Upper lobe of left lung (tissue), 6 donors: ENCODE results near the gene NOTCH4. TPM values are rescaled to one million over a fixed set of nuclear protein-coding genes. Genes with fewer than 3 reads are reported as not detected.
A peak's percentile ranks its signal among the peaks of the same experiment; 100 is the strongest.

Source experiments
- ATAC-seq, 2 donors: fragments of 200-7000 bp; cut with Tn5 transposase; one replicate each; pipeline ENCODE4 v1.9.1; 2022; ENCODE audit warnings: mild to moderate bottlenecking in 2 of 2, moderate library complexity in 2 of 2; ENCODE audit not compliant: low FRiP score in 2 of 2
- DNase-seq, 2 donors: peaks; one replicate each; pipeline ENCODE4 v3.0.0-alpha.2; 2019 to 2020
- H3K27ac ChIP-seq, 4 donors: fragments of 200-600 bp; sonication (generic); one replicate each; pipeline ENCODE4 v1.5.1; 2016 to 2019
- H3K27me3 ChIP-seq, 4 donors: fragments of 200-600 bp; sonication (generic); one replicate each; pipeline ENCODE4 v1.5.1; 2017 to 2019
- H3K36me3 ChIP-seq, 4 donors: fragments of 200-600 bp; sonication (generic); one replicate each; pipeline ENCODE4 v1.5.1; 2016 to 2019
- H3K4me1 ChIP-seq, 4 donors: fragments of 200-600 bp; sonication (generic); one replicate each; pipeline ENCODE4 v1.5.1; 2018 to 2019
- H3K4me3 ChIP-seq, 4 donors: fragments of 200-600 bp; sonication (generic); one replicate each; pipeline ENCODE4 v1.5.1; 2017 to 2019; ENCODE audit warnings: mild to moderate bottlenecking in 2 of 4, moderate library complexity in 1 of 4
- H3K9me3 ChIP-seq, 4 donors: fragments of 200-600 bp; sonication (generic); one replicate each; pipeline ENCODE4 v1.5.1; 2018 to 2019
- EP300 ChIP-seq, 4 donors: sonication (generic); formaldehyde crosslinking; IDR thresholded peaks; one replicate each; pipeline ENCODE4 v1.5.1; 2017; ENCODE audit warnings: antibody characterized with exemption in 4 of 4, control low read depth in 2 of 4
- POLR2A ChIP-seq, 4 donors: fragments of 450-650 bp; IDR thresholded peaks; one replicate each; pipeline ENCODE4 v1.5.1; 2016 to 2017; ENCODE audit warnings: antibody characterized with exemption in 4 of 4, mild to moderate bottlenecking in 2 of 4
- POLR2AphosphoS5 ChIP-seq, 2 donors: sonication (generic); formaldehyde crosslinking; IDR thresholded peaks; one replicate each; pipeline ENCODE4 v1.5.1; 2017; ENCODE audit warnings: antibody characterized with exemption in 2 of 2
- WGBS, 2 donors: methylation state at CpG; one replicate each; pipeline ENCODE4 v1.1.5; 2017 to 2018; 5-methylcytosine and 5-hydroxymethylcytosine counted together
- total RNA-seq, 6 donors: library from RNA; depleted of rRNA in 4 of 6; stranded (reverse); fragments of >200 nt in 4 of 6; gene quantifications; one replicate each; pipeline versions ENCODE4 v1.1.0 to v1.2.1, GENCODE V29; 2016 to 2021
- TF ChIP-seq, protein P1 (sequence below), 6 experiments: fragments of 450-650 bp in 4 of 6; fragments of 200-600 bp in 2 of 6; sonication (generic) in 2 of 6; IDR thresholded peaks; one replicate each; pipeline ENCODE4 v1.5.1; 2016 to 2019; ENCODE audit warnings: antibody characterized with exemption in 6 of 6
- donor health status: DM: no; HTN: no; CAD: no; lungs with moderate emphysema.
- donor health status: DM: no; HTN: yes; CAD: no; lungs with severe emphysema.

The NOTCH4 gene
- total RNA-seq, 6 donors from 2014 or later = 27.0 to 139 (median 65.1) TPM

GRCh38 chr6:32222333-32223230 is 1.3 kb downstream of the NOTCH4 start:
- H3K4me1 ChIP-seq = peaks cover 5 to 13% (median 8%) of the 10 kb centered on the region in 4 donors
- no peaks in the 10 kb centered on the region for H3K9me3 ChIP-seq
- H3K27me3 ChIP-seq = no peaks in the 10 kb centered on the region
- WGBS, 2 donors = 59 to 74% methylated on average over 8 of the region's 8 CpGs
- peaks cover 0 to 38% (median 9%) of the 10 kb centered on the region in 4 donors for H3K36me3 ChIP-seq
- H3K4me3 ChIP-seq = peak overlapping the region; percentile 22 to 45 (median 36)
- H3K27ac ChIP-seq = peak overlapping the region; percentile 64 to 87 (median 82)
- DNase-seq = peak in 1 of 2 donors; percentile 11
- no peak for TF ChIP-seq POLR2A (IDR thresholded peaks at IDR 0.05)
- TF ChIP-seq POLR2AphosphoS5 (IDR thresholded peaks at IDR 0.05) = no peak
- TF ChIP-seq, protein P1, sequence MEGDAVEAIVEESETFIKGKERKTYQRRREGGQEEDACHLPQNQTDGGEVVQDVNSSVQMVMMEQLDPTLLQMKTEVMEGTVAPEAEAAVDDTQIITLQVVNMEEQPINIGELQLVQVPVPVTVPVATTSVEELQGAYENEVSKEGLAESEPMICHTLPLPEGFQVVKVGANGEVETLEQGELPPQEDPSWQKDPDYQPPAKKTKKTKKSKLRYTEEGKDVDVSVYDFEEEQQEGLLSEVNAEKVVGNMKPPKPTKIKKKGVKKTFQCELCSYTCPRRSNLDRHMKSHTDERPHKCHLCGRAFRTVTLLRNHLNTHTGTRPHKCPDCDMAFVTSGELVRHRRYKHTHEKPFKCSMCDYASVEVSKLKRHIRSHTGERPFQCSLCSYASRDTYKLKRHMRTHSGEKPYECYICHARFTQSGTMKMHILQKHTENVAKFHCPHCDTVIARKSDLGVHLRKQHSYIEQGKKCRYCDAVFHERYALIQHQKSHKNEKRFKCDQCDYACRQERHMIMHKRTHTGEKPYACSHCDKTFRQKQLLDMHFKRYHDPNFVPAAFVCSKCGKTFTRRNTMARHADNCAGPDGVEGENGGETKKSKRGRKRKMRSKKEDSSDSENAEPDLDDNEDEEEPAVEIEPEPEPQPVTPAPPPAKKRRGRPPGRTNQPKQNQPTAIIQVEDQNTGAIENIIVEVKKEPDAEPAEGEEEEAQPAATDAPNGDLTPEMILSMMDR (IDR thresholded peaks at IDR 0.05) = no peak
- no peak for TF ChIP-seq EP300 (IDR thresholded peaks at IDR 0.05)
- no peak for ATAC-seq

- WGBS, 2 donors = 61 to 92% methylated on average over 4 of the region's 4 CpGs
- ATAC-seq = no peak
- H3K4me3 ChIP-seq = no peak overlapping the region
Measured at GRCh38 chr6:32220021-32220420, 3.8 kb downstream of the NOTCH4 start.

DNA sequence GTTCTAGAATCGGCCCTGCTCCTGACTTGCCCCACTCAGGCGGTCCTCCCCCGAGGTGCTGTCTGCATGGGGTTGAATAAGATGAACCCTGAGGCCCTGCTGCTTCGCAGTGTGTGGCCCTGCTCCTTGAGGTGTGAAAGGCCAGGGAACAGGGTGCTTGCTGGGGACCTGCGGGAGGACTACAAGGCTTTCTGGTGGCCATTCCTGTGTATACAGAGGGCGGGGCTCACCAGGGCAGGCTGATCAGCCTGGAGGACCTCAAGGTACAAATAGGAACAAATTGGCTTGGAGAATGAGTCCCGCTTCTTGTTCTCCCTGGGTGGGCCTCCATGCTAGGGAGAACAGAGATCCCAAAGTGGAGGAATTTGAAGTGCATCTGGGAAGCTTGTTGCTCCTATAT is 5.7 kb downstream of the NOTCH4 start:
- H3K27ac ChIP-seq = peak overlapping the region in 2 of 4 donors; percentile 42 to 44
- 82 to 88% methylated on average over 3 to 6 of the region's 7 CpGs for WGBS, 2 donors
- H3K4me1 ChIP-seq = peaks cover 2 to 9% (median 6%) of the 10 kb centered on the region in 4 donors
- TF ChIP-seq EP300 (IDR thresholded peaks at IDR 0.05) = no peak
- TF ChIP-seq, protein P1 (IDR thresholded peaks at IDR 0.05) = no peak
- no peak for TF ChIP-seq POLR2A (IDR thresholded peaks at IDR 0.05)
- TF ChIP-seq POLR2AphosphoS5 (IDR thresholded peaks at IDR 0.05) = no peak
- H3K9me3 ChIP-seq = no peaks in the 10 kb centered on the region
- H3K4me3 ChIP-seq = no peak overlapping the region
- peaks cover 0 to 74% (median 17%) of the 10 kb centered on the region in 4 donors for H3K36me3 ChIP-seq
- no peaks in the 10 kb centered on the region for H3K27me3 ChIP-seq
- DNase-seq (peak in 1 of 2 donors; percentile 19), ATAC-seq (no peak)

More at GRCh38 chr6:32220021-32220420, 3.8 kb downstream of the NOTCH4 start:
- peak in 1 of 2 donors; percentile 11 for DNase-seq
- Histone ChIP-seq H3K9me3 (no peaks in the 10 kb centered on the region), H3K27ac (peak overlapping the region in 2 of 4 donors; percentile 54 to 87), H3K36me3 (peaks cover 0 to 61% (median 10%) of the 10 kb centered on the region in 4 donors), H3K27me3 (no peaks in the 10 kb centered on the region), H3K4me1 (peaks cover 5 to 13% (median 8%) of the 10 kb centered on the region in 4 donors)
- TF ChIP-seq POLR2A (IDR thresholded peaks at IDR 0.05) (no peak), EP300 (IDR thresholded peaks at IDR 0.05) (no peak), POLR2AphosphoS5 (IDR thresholded peaks at IDR 0.05) (no peak)
- TF ChIP-seq, protein P1 (IDR thresholded peaks at IDR 0.05) = no peak

- peaks cover 0 to 83% (median 17%) of the 10 kb centered on the region in 4 donors for H3K36me3 ChIP-seq
- no peaks in the 10 kb centered on the region for H3K9me3 ChIP-seq
- no peaks in the 10 kb centered on the region for H3K27me3 ChIP-seq
- 79 to 83% methylated on average over 6 to 11 of the region's 11 CpGs for WGBS, 2 donors
- TF ChIP-seq, protein P1 (IDR thresholded peaks at IDR 0.05) = no peak
- TF ChIP-seq POLR2AphosphoS5 (IDR thresholded peaks at IDR 0.05) (no peak), EP300 (IDR thresholded peaks at IDR 0.05) (no peak), POLR2A (IDR thresholded peaks at IDR 0.05) (no peak)
- DNase-seq = peak in 1 of 2 donors; percentile 7
- no peak overlapping the region for H3K27ac ChIP-seq
- no peak overlapping the region for H3K4me3 ChIP-seq
- H3K4me1 ChIP-seq = peaks cover under 1 to 4% (median 3%) of the 10 kb centered on the region in 4 donors
- ATAC-seq = no peak
Measured at GRCh38 chr6:32216998-32217397, 6.9 kb downstream of the NOTCH4 start.
